DOHH2 (cell line): ENCODE results near the gene MRPL18.

ENCODE experiments used
- CTCF ChIP-seq: fragments of 200-600 bp; sonication (generic); IDR thresholded peaks from one replicate; pipeline ENCODE4 v1.5.1; 2014; ENCODE audit warnings: antibody characterized with exemption, mild to moderate bottlenecking, low read depth, low read length; ENCODE audit not compliant: poor library complexity, severe bottlenecking
- EZH2phosphoT487 ChIP-seq: fragments of 200-600 bp; sonication (generic); IDR thresholded peaks from 2 replicates; pipeline ENCODE4 v1.6.1; 2017; ENCODE audit warnings: borderline replicate concordance, mild to moderate bottlenecking, antibody characterized with exemption, low read length, moderate library complexity, mixed read lengths

DNA sequence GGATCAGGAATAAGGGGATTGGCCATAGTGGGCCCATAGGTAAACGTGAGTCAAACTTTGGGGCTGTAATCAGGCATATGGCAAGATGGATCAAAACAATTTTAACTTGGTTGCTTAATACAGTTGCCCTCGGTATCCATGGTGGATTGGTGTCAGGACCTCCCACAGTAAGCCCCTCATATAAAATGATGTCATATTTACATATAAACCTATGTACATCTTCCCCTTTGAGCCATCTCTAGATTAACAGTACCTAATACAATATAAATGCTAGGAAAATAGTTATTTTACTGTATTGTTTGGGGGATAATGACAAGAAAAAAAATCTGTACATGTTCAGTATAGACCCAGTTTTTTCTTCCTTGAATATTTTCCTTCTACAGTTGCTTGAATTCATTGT, 35.9 kb upstream of the MRPL18 start:
- TF ChIP-seq CTCF: no peak
- no peak for TF ChIP-seq EZH2phosphoT487
